Measurements from ENCODE around the gene GRK3.
A peak's percentile ranks its signal among the peaks of the same experiment; 100 is the strongest.
"Not testable (repeated sequence)": the region's sequence is repeated elsewhere in the genome, so short reads cannot be mapped to it uniquely, and the experiment has no call there.

Gene GRK3

DNA sequence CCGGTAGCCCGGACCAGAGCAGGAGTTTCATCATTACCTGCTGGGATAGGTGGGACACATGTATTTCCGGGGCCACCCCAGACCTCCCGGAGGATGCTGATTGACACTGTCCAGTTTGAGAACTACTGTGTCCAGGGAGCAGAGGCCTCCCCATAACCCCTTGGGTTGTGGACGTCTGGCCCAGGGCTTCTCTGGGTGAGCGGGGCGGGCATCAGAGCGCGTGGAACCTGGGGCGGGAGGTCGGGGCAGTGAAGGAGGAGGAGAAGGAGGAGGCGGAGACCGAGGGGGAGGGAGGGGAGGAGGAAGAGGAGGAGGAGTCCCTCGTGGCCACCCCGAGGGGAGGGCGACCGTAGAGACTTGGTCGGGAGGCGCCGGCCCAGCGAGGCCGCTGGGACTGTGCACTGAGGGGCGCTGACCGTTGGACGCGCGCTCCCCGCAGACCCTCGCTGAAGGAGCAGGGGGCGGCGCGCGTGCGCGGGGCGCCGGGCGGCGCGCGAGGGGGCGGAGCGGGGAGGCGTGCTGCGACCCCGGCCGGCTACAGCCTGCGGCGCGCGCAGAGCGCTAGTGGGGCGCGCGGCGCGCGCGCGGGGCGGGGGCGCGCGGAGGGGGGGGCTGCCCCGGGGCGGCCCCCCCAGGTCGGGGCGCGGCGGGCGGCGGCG lies at the start of gene GRK3:
Gene GRK3 (plus strand): TSS at position 356 of the 659 bp plus-strand sequence. CDS start 366 bp downstream, outside the sequence.
- H3K36me3 ChIP-seq (ENCODE audit: insufficient read depth, insufficient read length, low read length) = no peaks in the 10 kb centered on the region
- peaks cover 1% of the 10 kb centered on the region for H3K4me1 ChIP-seq (ENCODE audit: insufficient read depth, insufficient read length)
- no peak for TF ChIP-seq YY1 (IDR thresholded peaks at IDR 0.05; ENCODE audit: insufficient read depth, insufficient read length)
- TF ChIP-seq ZNF274 (IDR thresholded peaks at IDR 0.05; ENCODE audit: low read depth, low read length) = no peak
- no peak for TF ChIP-seq SUZ12 (IDR thresholded peaks at IDR 0.05; ENCODE audit: extremely low read depth, insufficient read depth, insufficient read length)
- H3K27me3 ChIP-seq (ENCODE audit: insufficient read depth, insufficient read length) = peaks cover 24% of the 10 kb centered on the region
- peak within 1 kb of the TSS; percentile 76 for H3K9ac ChIP-seq (ENCODE audit: insufficient read length, low read depth)
- peak; percentile 18 for DNase-seq (ENCODE audit: low read depth, low spot score)
- peak within 1 kb of the TSS; percentile 64 for H3K4me3 ChIP-seq (ENCODE audit: insufficient read length, low read depth)
- H3K9me3 ChIP-seq (ENCODE audit: insufficient read depth, low read length) = no peaks in the 10 kb centered on the region

DNA sequence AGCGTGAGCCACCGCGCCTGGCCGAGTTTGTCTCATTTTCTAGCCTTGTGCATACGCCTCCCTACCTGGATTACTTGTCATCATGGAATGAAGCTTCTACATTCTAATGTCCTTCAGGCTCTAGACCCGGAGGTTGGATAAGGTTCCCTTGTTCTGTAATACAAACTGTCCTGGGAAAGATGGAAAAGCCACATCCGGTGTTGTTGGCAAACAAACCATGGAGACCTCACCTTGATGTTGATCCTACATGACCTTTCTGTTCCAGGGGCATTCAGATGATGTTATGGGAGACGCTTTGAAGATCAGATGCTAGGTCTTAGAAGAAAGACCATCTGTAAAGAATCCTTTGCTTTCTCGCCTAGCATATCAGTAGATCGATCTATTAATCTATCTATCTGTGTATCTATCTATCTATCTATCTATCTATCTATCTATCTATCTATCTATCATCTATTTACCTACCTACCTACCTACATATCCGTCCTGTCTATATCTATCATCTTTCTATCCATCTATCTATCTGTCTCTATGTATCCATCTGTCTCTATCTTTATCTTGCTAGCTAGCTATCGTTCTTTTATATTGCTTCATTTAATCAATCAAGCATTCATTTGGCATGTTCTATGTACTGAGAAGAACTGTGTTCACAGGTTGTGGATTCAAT lies 46.3 kb upstream of the GRK3 start:
- no peak overlapping the region for H3K9ac ChIP-seq (ENCODE audit: insufficient read length, low read depth)
- no peak for TF ChIP-seq SUZ12 (IDR thresholded peaks at IDR 0.05; ENCODE audit: extremely low read depth, insufficient read depth, insufficient read length)
- TF ChIP-seq ZNF274 (IDR thresholded peaks at IDR 0.05; ENCODE audit: low read depth, low read length) = no peak
- no peak for TF ChIP-seq YY1 (IDR thresholded peaks at IDR 0.05; ENCODE audit: insufficient read depth, insufficient read length)
- no peaks in the 10 kb centered on the region for H3K9me3 ChIP-seq (ENCODE audit: insufficient read depth, low read length)
- peaks cover 4% of the 10 kb centered on the region for H3K4me1 ChIP-seq (ENCODE audit: insufficient read depth, insufficient read length)
- H3K36me3 ChIP-seq (ENCODE audit: insufficient read depth, insufficient read length, low read length) = no peaks in the 10 kb centered on the region
- no peaks in the 10 kb centered on the region for H3K27me3 ChIP-seq (ENCODE audit: insufficient read depth, insufficient read length)
- no peak for DNase-seq (ENCODE audit: low read depth, low spot score)
- no peak overlapping the region for H3K4me3 ChIP-seq (ENCODE audit: insufficient read length, low read depth)

DNA sequence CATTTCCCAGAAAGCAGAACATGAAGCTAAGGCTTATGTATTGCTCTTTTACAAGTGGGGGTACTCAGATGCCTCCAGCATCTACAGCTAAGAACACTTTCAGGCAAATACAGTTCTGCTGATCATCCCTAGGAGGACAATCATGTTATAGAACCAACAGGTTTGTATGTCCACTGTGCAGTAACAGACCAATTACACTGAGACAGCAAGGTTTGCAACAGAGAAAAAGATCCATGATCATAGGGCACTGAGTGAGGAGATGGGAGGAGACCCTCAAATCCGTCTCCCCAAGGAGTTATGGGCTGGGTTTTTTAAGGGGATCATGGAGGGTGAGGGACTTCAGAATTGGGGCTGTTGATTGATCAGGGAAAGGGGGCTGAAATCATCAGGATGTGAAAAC lies 39.1 kb upstream of the GRK3 start:
- H3K9me3 ChIP-seq (ENCODE audit: insufficient read depth, low read length) = peaks cover 11% of the 10 kb centered on the region
- no peak overlapping the region for H3K9ac ChIP-seq (ENCODE audit: insufficient read length, low read depth)
- TF ChIP-seq SUZ12 (IDR thresholded peaks at IDR 0.05; ENCODE audit: extremely low read depth, insufficient read depth, insufficient read length) (no peak), YY1 (IDR thresholded peaks at IDR 0.05; ENCODE audit: insufficient read depth, insufficient read length) (no peak), ZNF274 (IDR thresholded peaks at IDR 0.05; ENCODE audit: low read depth, low read length) (no peak)

DNA sequence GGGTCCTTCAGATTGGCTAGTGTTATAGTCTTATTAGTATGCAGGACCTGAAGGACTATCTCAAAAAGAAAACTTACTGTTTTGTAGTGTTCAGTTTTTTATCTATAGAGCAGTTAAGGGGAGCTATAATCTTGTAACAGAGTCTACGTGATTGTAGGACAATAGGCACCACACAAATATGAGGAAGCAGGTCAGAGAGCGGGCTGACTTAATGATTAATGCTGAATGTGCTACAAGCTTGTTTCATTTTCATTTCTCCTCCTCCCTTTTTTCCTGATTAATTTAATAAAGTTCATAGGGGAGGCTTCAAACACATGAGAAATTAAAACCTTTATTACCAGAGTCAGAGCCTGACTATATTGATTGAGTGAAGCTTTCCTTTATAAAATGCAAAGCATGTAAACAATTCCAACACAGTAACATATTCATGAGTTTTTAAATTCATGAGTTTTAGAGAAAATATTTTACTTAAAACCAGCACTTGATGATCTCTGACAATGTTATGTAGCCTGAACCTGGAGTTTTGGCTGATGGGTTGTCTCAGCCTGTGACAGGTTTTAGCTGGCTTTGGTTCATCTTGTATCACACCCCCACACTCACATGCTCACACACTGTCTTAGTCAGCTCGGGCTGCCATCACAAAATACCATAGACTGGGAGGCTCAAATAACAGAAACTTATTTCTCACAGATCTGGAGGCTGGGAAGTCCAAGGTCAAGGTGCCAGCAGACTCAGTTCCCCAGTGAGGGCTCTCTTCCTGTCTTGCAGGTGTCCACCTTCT lies 38.5 kb upstream of the GRK3 start:
- not testable (repeated sequence) for H3K4me3 ChIP-seq (ENCODE audit: insufficient read length, low read depth); H3K4me1 ChIP-seq (ENCODE audit: insufficient read depth, insufficient read length); H3K9ac ChIP-seq (ENCODE audit: insufficient read length, low read depth); H3K27me3 ChIP-seq (ENCODE audit: insufficient read depth, insufficient read length); H3K36me3 ChIP-seq (ENCODE audit: insufficient read depth, insufficient read length, low read length); DNase-seq (ENCODE audit: low read depth, low spot score)
- peaks cover 11% of the 10 kb centered on the region for H3K9me3 ChIP-seq (ENCODE audit: insufficient read depth, low read length)

More for the DNA sequence above, 39.1 kb upstream of the GRK3 start:
- Histone ChIP-seq H3K27me3 (ENCODE audit: insufficient read depth, insufficient read length) (no peaks in the 10 kb centered on the region), H3K4me3 (ENCODE audit: insufficient read length, low read depth) (no peak overlapping the region), H3K36me3 (ENCODE audit: insufficient read depth, insufficient read length, low read length) (no peaks in the 10 kb centered on the region), H3K4me1 (ENCODE audit: insufficient read depth, insufficient read length) (no peaks in the 10 kb centered on the region)
- DNase-seq (ENCODE audit: low read depth, low spot score) = no peak

DNA sequence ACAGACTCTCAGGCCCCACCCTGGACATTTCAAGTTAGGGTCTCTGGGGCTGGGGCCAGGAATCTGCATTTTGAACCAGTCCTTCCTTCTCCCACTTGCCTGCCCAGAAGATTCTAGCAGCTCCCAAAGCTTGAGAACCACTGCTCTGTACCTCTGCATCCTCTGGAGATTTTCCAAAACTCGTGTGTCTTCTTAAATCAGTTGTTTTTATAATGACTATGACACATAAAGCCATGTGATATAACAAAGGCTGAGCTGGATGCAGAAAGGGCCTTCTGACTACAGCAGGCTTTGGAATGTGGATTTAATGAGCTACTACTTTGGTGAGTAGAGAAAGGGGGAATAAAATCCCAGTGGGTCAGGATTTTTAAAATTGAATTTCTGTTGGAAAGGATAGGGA lies 37.5 kb upstream of the GRK3 start:
- H3K9ac ChIP-seq (ENCODE audit: insufficient read length, low read depth); H3K4me1 ChIP-seq (ENCODE audit: insufficient read depth, insufficient read length); H3K27me3 ChIP-seq (ENCODE audit: insufficient read depth, insufficient read length); DNase-seq (ENCODE audit: low read depth, low spot score); H3K36me3 ChIP-seq (ENCODE audit: insufficient read depth, insufficient read length, low read length); H3K4me3 ChIP-seq (ENCODE audit: insufficient read length, low read depth): not testable (repeated sequence)
- peaks cover 11% of the 10 kb centered on the region for H3K9me3 ChIP-seq (ENCODE audit: insufficient read depth, low read length)

DNA sequence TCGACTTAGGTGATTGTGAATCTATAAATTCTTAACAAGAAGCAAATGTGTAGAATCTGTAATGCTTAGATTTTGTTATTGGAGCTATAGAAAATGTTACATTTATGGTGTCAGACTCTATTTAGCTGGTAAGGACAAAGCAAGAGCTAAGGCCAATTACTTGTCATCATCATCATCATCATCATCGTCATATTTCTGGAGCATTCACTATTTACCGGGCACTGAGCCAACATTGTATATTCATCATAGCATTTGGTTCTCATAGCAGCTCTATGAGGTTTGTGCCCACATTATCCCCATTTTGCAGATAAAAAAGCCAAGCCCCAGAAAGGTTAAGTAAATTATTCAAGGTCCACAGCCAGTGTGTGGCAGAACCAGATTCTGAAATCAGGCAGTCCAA lies 36.4 kb upstream of the GRK3 start:
- not testable (repeated sequence) for DNase-seq (ENCODE audit: low read depth, low spot score); H3K9ac ChIP-seq (ENCODE audit: insufficient read length, low read depth); H3K4me1 ChIP-seq (ENCODE audit: insufficient read depth, insufficient read length); H3K36me3 ChIP-seq (ENCODE audit: insufficient read depth, insufficient read length, low read length); H3K4me3 ChIP-seq (ENCODE audit: insufficient read length, low read depth); H3K27me3 ChIP-seq (ENCODE audit: insufficient read depth, insufficient read length)
- H3K9me3 ChIP-seq (ENCODE audit: insufficient read depth, low read length) = peaks cover 11% of the 10 kb centered on the region

DNA sequence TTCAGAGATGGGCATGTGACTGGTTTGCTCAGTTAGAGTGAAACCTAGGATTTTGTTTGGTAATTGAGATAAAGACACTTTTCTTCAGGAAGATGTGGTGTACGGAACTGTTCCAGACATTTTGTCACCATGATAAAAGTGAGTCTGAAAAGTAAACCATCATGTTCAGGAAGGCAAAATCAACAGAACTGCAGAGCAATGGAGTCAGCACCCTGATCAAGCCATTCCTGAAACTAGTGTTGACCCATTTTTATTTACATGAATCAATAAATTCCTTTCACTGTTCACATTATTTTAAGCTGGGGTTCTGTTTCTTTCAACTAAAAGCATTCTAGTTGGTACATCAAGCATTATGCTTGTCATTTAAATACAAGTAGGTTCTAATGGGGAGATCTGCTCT lies 35.4 kb upstream of the GRK3 start:
- H3K27me3 ChIP-seq (ENCODE audit: insufficient read depth, insufficient read length); H3K36me3 ChIP-seq (ENCODE audit: insufficient read depth, insufficient read length, low read length); H3K4me3 ChIP-seq (ENCODE audit: insufficient read length, low read depth); H3K4me1 ChIP-seq (ENCODE audit: insufficient read depth, insufficient read length); H3K9ac ChIP-seq (ENCODE audit: insufficient read length, low read depth); DNase-seq (ENCODE audit: low read depth, low spot score): not testable (repeated sequence)
- H3K9me3 ChIP-seq (ENCODE audit: insufficient read depth, low read length) = peaks cover 11% of the 10 kb centered on the region

DNA sequence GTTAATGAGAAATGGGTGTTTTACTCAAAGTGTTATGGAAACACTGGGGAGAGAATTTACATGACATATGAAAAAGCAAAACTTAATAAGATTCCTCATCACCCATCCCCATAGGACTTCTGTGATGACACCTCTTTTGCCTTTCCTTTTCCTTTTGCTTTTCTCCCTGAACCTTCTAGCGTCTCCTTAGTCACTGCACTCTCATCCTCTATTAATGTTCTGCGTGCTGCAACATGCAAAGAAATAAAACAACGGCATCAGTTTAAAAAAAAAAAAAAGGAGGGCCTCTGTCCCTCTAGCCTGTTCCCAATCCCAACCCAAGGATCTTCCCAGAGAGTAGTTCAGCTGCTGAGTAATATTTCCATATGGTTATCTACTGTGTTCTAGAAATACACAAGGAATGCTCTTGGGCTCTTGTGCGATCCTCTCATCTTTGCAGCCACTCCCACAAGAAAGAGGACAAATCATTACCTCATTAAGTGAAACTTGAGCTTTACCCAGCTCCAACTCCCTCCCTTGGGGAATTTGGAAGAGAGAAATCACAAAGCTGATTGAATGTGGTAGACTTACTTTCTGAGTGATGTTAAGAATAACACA lies 34.8 kb upstream of the GRK3 start:
- not testable (repeated sequence) for H3K4me3 ChIP-seq (ENCODE audit: insufficient read length, low read depth); H3K4me1 ChIP-seq (ENCODE audit: insufficient read depth, insufficient read length); H3K27me3 ChIP-seq (ENCODE audit: insufficient read depth, insufficient read length); H3K9ac ChIP-seq (ENCODE audit: insufficient read length, low read depth); DNase-seq (ENCODE audit: low read depth, low spot score); H3K36me3 ChIP-seq (ENCODE audit: insufficient read depth, insufficient read length, low read length)
- H3K9me3 ChIP-seq (ENCODE audit: insufficient read depth, low read length) = peaks cover 11% of the 10 kb centered on the region

DNA sequence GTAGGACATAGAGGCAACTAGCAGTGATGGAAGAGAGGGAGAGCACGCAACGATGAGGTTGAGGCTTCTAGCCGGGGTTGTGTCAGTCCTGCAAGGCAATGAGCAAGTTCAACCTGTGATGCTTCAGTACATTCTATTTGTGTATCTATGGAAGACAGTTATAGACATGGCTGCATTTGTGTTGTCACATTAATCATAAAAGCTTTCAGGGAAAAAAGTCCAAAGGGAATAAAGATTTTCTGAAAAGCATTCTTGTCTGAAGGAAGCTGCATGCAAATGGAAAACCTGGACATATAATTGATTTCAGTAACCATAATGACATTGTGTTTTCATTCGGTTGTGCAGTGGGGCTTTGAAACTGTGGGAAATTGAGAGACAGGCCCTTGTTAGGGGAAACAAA lies 32.8 kb upstream of the GRK3 start:
- H3K27me3 ChIP-seq (ENCODE audit: insufficient read depth, insufficient read length); H3K9ac ChIP-seq (ENCODE audit: insufficient read length, low read depth); H3K9me3 ChIP-seq (ENCODE audit: insufficient read depth, low read length); H3K4me3 ChIP-seq (ENCODE audit: insufficient read length, low read depth); DNase-seq (ENCODE audit: low read depth, low spot score); H3K4me1 ChIP-seq (ENCODE audit: insufficient read depth, insufficient read length); H3K36me3 ChIP-seq (ENCODE audit: insufficient read depth, insufficient read length, low read length): not testable (repeated sequence)

All from NT2/D1 (cell line).